ENCODE measurements around the gene PIPOX. TPM values are rescaled to one million over a fixed set of nuclear protein-coding genes. Genes with fewer than 3 reads are reported as not detected.

The PIPOX gene
- total RNA-seq, 2 donors from 2014 or later: 4.3 to 7.8 TPM

DNA sequence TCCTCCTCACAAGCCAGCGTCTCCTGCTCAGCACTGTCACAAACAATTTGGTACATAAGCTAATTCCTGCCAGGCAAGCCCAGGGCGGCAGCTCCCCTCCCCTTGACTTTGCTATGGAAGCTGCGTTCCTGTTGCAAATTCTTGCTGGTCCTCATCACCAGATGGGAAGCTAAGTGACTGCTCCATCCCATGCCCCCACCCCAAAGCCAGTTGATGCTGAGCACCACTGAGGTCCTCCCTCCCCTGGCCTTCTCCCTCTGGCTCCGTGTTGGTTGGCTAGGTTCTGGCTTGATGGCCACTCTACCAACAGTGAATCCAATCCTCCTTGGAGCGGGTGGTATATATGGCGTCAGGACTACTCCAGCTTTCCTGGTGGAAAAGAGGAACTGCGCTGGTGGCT, 34.4 kb downstream of the PIPOX start:
- Histone ChIP-seq H3K27ac (no peak overlapping the region), H3K36me3 (peaks cover 29% of the 10 kb centered on the region), H3K27me3 (replicated peaks; ENCODE audit: insufficient read depth) (no peaks in the 10 kb centered on the region), H3K9me3 (no peaks in the 10 kb centered on the region), H3K4me3 (no peak overlapping the region), H3K4me1 (ENCODE audit: control insufficient read depth in 1 of 2, low read depth in 2 of 2) (no peaks in the 10 kb centered on the region)
- DNase-seq (ENCODE audit: low spot score) (no peak), ATAC-seq (ENCODE audit: insufficient number of reproducible peaks, low FRiP score, low read depth) (no peak)
- no peak for TF ChIP-seq CTCF (IDR thresholded peaks at IDR 0.05)

DNA sequence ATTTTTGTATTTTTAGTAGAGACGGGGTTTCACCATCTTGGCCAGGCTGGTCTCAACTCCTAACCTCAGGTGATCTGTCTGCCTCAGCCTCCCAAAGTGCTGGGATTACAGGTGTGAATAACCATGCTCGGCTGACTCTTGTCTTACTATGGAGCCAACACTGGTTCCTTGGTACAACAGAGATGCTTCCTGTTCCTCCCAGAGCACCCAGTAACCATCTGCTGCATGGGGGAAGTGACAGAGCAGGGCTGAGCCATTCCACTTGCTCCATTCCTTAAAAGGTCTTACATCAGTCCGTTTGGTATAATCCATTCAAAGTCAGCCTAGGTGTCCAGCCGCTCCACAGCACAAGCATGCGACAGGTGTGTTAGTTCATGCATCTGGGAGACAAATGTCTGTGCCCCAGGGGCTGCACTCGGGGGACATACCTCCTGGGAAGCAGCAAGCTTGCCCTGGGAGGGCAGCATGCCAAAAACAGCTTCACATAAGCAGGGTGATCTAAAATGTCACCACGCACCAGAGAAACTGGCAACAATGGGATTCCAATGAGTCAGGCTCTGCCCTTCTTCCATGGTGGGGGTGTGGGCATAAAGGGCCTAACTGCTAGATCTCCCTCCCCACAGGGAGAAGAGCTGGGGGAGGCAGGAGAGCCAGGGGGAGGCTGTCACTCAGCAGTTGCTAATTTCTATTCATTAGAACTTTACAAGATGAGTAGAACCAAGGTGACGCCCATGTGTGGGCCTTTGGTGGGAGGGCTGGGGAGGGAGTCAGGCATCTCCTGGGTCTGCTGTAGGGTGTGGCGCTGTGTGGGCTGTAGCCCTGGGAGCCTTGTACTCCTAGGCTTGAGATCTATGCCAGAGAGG, 35.5 kb downstream of the PIPOX start:
- DNase-seq (ENCODE audit: low spot score) (no peak), ATAC-seq (ENCODE audit: insufficient number of reproducible peaks, low FRiP score, low read depth) (no peak)
- TF ChIP-seq CTCF (IDR thresholded peaks at IDR 0.05): no peak
- Histone ChIP-seq H3K4me3 (no peak overlapping the region), H3K36me3 (peaks cover 34% of the 10 kb centered on the region), H3K4me1 (ENCODE audit: control insufficient read depth in 1 of 2, low read depth in 2 of 2) (no peaks in the 10 kb centered on the region), H3K9me3 (no peaks in the 10 kb centered on the region), H3K27me3 (replicated peaks; ENCODE audit: insufficient read depth) (no peaks in the 10 kb centered on the region), H3K27ac (no peak overlapping the region)

DNA sequence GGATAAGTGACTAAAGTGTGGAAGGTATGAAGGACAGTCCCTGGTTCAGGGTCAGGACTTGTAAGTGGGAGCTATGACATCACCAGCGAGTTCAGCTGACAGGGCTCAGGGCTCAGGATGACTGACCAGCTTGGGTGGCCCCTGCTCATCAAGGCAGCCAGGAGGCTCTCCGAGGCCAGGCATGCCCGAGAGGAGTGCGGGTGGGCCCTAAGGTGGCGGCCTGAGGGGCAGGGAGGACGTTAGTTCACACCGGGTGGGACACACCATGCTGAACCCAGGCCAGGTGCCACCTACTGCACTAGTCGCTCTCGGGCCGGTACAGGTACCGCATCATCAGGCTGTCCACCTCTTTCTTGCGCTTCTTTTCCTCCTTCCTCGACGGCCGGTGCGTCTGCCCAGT, 36.5 kb downstream of the PIPOX start:
- Histone ChIP-seq H3K4me3 (no peak overlapping the region), H3K9me3 (no peaks in the 10 kb centered on the region), H3K27me3 (replicated peaks; ENCODE audit: insufficient read depth) (no peaks in the 10 kb centered on the region), H3K4me1 (ENCODE audit: control insufficient read depth in 1 of 2, low read depth in 2 of 2) (no peaks in the 10 kb centered on the region), H3K27ac (no peak overlapping the region), H3K36me3 (peaks cover 41% of the 10 kb centered on the region)
- ATAC-seq (ENCODE audit: insufficient number of reproducible peaks, low FRiP score, low read depth) (no peak), DNase-seq (ENCODE audit: low spot score) (no peak)
- no peak for TF ChIP-seq CTCF (IDR thresholded peaks at IDR 0.05)

- Histone ChIP-seq H3K9me3 (no peaks in the 10 kb centered on the region), H3K4me3 (no peak overlapping the region), H3K4me1 (ENCODE audit: control insufficient read depth in 1 of 2, low read depth in 2 of 2) (no peaks in the 10 kb centered on the region), H3K27ac (no peak overlapping the region), H3K27me3 (replicated peaks; ENCODE audit: insufficient read depth) (no peaks in the 10 kb centered on the region), H3K36me3 (peaks cover 42% of the 10 kb centered on the region)
- no peak for DNase-seq (ENCODE audit: low spot score)
- ATAC-seq (ENCODE audit: insufficient number of reproducible peaks, low FRiP score, low read depth): no peak
- TF ChIP-seq CTCF (IDR thresholded peaks at IDR 0.05): no peak
Measured at GRCh38 chr17:29079887-29080286, 36.9 kb downstream of the PIPOX start.

DNA sequence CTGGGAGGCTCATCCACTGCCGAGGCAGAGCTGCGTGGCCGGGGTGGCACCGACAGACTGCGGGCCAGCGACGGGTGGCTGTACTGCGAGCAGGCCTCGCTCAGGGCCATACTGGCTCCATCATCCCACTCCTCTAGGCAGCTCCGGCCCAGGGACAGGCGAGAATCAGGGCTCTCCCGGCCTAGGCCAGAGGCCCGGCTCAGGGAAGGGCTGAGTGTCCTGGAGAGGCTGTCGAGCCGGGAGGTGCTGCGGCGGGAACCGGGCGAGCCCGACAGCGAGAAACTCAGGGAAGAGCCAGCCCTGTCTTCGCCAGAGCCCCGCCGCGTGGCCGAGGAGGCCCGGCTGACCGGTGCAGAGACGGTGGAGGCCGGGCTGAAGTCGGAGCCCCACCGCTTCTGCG, 37.4 kb downstream of the PIPOX start:
- H3K36me3 ChIP-seq: peaks cover 47% of the 10 kb centered on the region

More for the DNA sequence above, 37.4 kb downstream of the PIPOX start:
- DNase-seq (ENCODE audit: low spot score) (no peak), ATAC-seq (ENCODE audit: insufficient number of reproducible peaks, low FRiP score, low read depth) (no peak)
- Histone ChIP-seq H3K27me3 (replicated peaks; ENCODE audit: insufficient read depth) (no peaks in the 10 kb centered on the region), H3K9me3 (no peaks in the 10 kb centered on the region), H3K4me3 (no peak overlapping the region), H3K27ac (no peak overlapping the region), H3K4me1 (ENCODE audit: control insufficient read depth in 1 of 2, low read depth in 2 of 2) (no peaks in the 10 kb centered on the region)
- no peak for TF ChIP-seq CTCF (IDR thresholded peaks at IDR 0.05)

All from thoracic aorta (tissue), 2 donors.